ENCODE measurements around the gene HTR7. TPM values are rescaled to one million over a fixed set of nuclear protein-coding genes. Genes with fewer than 3 reads are reported as not detected.
A peak's percentile ranks its signal among the peaks of the same experiment; 100 is the strongest.

HTR7 gene
- total RNA-seq, 2 experiments from 2014 or later = not detected

DNA sequence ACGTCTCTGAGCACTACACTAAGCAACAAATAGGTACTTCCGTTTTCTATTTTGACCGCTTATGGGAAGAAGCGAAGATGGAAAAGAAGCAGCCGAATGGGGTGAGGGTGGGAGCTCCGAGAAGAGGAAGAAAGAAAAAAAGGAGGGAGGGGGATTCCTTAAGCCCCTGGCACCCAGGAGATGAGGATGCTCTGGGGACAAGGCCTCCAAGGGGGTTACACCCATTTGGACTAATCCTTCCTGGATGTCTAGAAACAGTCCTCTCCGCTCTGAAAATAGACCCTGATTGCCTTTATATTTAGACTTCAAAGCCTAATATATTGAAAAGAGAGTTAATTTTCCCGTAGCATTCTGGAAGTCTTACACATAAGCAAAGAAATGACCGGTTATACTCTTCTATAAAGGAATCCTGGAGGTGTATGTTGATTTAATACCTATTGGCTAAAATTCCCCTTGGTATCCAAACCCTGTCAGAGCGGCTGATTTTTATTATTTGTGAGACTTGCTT is 676 bp upstream of the HTR7 start:
- no peaks in the 10 kb centered on the region for H3K9me3 Mint-ChIP-seq (ENCODE audit: insufficient read depth)
- peak overlapping the region; percentile 75 for H3K4me3 Mint-ChIP-seq
- DNase-seq = no peak
- no peaks in the 10 kb centered on the region for H3K36me3 Mint-ChIP-seq (ENCODE audit: low read depth)
- peaks cover 75% of the 10 kb centered on the region for H3K27me3 Mint-ChIP-seq (ENCODE audit: low read depth)
- ATAC-seq = no peak
- no peak overlapping the region for H3K27ac Mint-ChIP-seq
- POLR2A ChIA-PET = no interaction called here
- CTCF ChIA-PET = interaction anchor here (1.1 kb wide), 1 partner anchor 21 kb away, joined by 3 read pairs; no protein-coding TSS in a partner anchor
- H3K4me1 Mint-ChIP-seq (ENCODE audit: low read depth) = peaks cover 9% of the 10 kb centered on the region

DNA sequence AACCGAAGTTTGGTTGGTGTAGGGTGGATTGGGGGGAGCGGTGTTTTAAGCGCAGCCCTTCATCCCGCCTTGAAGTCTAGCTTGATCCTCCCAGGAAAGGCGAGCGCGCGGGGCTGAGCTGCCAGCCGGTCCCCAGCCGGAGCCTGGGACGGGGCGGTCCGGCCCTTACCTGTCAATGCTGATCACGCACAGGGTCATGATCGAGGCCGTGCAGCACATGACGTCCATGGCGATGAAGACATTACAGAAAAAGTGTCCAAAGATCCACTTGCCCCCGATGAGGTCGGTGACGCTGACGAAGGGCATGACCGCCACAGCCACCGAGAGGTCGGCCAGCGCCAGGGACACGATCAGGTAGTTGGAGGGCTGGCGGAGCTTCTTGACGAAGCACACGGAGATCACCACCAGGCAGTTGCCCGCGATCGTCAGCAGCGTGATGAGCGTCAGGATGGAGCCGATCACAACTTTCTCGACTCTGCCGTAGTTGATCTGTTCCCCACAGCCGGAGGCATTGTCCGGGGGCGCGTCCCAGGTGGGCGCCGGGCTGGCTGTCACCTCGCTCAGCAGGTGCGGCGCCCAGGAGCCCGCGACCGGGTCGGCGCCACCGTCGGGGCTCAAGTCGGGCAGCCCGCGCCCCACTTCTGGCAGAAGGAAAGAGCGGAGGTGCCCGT is 740 bp downstream of the HTR7 start:
- no peak for DNase-seq
- no peak overlapping the region for H3K27ac Mint-ChIP-seq

DNA sequence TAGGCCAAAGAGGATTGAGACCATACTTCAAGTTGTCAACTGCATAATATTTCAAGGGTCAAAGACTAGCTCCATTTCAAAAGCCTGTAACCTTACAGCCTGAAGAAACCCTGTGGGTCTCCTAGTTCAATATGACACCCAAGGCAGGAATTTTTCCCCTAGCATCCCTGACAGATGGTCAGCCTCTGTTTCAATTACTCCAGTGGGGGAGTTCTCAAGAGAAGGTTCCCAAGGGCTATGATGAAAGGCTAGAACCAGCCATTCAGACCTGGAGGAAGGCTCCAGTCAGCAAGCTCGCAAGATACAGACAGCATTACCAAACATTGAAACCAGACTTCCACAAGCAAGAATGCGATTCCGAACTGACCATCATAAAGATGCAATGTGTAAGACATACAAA is 1.6 kb downstream of the HTR7 start:
- Mint-ChIP-seq H3K4me3 (no peak overlapping the region), H3K36me3 (ENCODE audit: low read depth) (no peaks in the 10 kb centered on the region), H3K4me1 (ENCODE audit: low read depth) (peaks cover 9% of the 10 kb centered on the region), H3K27ac (no peak overlapping the region), H3K9me3 (ENCODE audit: insufficient read depth) (peaks cover 3% of the 10 kb centered on the region), H3K27me3 (ENCODE audit: low read depth) (peaks cover 62% of the 10 kb centered on the region)
- DNase-seq = no peak
- no peak for ATAC-seq
- ChIA-PET CTCF (interaction anchor here (1.4 kb wide), 1 partner anchor 9 kb away, joined by 5 read pairs; no protein-coding TSS in a partner anchor), POLR2A (no interaction called here)

More for the DNA sequence above, 740 bp downstream of the HTR7 start:
- Mint-ChIP-seq H3K4me1 (ENCODE audit: low read depth) (peaks cover 9% of the 10 kb centered on the region), H3K4me3 (peak overlapping the region; percentile 75), H3K36me3 (ENCODE audit: low read depth) (no peaks in the 10 kb centered on the region), H3K27me3 (ENCODE audit: low read depth) (peaks cover 66% of the 10 kb centered on the region), H3K9me3 (ENCODE audit: insufficient read depth) (no peaks in the 10 kb centered on the region)
- peak; percentile 34 for ATAC-seq
- CTCF ChIA-PET = interaction anchor here (1.0 to 1.4 kb wide), 3 partner anchors 9 to 112 kb away, joined by 3 to 5 read pairs (median 4); no protein-coding TSS in a partner anchor
- POLR2A ChIA-PET = no interaction called here

DNA sequence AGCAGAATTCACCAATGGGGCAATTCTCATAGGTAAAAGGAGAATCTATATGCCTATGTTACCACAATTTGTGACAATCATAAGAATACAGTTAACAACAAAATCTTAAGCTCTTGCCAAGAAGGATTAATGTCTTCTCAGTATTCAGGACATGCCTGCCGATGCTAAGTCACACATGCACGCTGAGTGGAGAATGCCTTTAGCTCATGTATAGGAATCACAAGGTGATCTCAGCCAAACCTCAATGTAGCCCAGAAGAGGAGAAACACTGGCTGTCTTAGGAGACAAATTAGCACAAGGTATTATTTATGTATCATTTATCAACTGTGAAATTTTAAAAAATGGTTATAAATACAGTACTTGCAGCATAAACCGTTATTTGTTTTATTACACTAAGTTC is 2.7 kb downstream of the HTR7 start:
- no peak for ATAC-seq
- H3K36me3 Mint-ChIP-seq (ENCODE audit: low read depth) = peaks cover 5% of the 10 kb centered on the region
- H3K4me3 Mint-ChIP-seq = no peak overlapping the region
- H3K9me3 Mint-ChIP-seq (ENCODE audit: insufficient read depth) = peaks cover 13% of the 10 kb centered on the region
- no peak overlapping the region for H3K27ac Mint-ChIP-seq
- ChIA-PET POLR2A (no interaction called here), CTCF (interaction anchor here (1.0 to 1.4 kb wide), 2 partner anchors 11 to 12 kb away, joined by 4 to 5 read pairs; no protein-coding TSS in a partner anchor)
- H3K4me1 Mint-ChIP-seq (ENCODE audit: low read depth) = peaks cover 11% of the 10 kb centered on the region
- DNase-seq = no peak
- peaks cover 54% of the 10 kb centered on the region for H3K27me3 Mint-ChIP-seq (ENCODE audit: low read depth)

DNA sequence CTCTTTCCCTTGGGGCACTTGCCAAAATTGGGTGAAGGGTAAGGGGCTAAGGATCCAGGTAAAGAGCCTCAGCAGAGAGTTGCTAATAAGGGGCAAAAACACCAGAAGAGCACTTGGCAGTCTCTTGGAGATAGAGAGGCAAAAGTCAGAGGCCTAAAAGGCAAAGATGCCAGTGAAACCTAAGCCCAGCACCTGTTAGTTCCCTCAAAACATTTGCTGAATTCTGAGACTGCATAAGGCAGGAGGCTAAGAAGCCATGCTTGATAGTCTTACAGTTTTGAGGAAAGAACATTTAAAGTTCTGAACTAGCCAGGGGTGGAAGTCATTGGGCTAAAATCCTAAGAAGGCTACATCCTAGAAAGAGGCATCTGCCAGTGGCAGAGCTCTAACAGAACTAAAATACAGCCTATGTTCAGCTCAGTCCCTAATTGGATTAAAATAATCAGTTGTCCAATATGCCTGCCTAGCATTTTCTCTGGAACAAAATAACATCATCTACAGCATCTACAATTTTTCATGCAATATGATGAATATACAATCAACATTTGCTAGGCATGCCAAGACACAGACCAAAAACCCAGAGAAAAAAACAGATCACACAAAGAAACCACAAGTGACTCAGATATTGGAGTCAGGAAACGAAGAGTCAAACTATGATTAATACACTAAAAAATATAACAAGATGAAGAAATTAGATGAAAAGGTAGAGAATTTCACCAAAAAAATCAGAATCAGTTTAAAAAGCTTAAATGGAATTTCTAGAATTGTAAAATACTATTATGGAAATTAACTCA is 7.7 kb downstream of the HTR7 start:
- ChIA-PET POLR2A (no interaction called here), CTCF (no interaction called here)
- DNase-seq (no peak), ATAC-seq (no peak)
- Mint-ChIP-seq H3K27ac (no peak overlapping the region), H3K9me3 (ENCODE audit: insufficient read depth) (peaks cover 13% of the 10 kb centered on the region), H3K27me3 (ENCODE audit: low read depth) (peaks cover 20% of the 10 kb centered on the region), H3K36me3 (ENCODE audit: low read depth) (peaks cover 5% of the 10 kb centered on the region), H3K4me3 (no peak overlapping the region), H3K4me1 (ENCODE audit: low read depth) (peaks cover 3% of the 10 kb centered on the region)

DNA sequence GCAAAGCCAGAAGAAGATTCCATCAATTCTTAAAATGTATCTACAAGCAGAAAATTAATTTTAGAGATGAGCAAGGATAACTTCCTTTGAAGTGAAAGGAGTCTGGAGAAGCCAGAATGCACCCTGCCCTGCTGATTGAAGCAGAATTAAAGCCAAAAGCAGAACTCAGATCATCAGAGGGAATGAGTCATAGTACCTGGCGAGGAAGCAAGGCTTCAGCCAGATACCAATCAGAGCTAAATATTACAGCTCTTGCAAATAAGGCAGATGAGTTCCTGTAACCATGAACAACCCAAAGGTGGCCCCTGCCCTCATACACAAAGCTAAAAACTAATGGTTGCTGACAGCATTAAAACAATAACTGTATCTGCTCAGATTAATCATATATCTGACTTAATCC is 10.4 kb downstream of the HTR7 start:
- peaks cover 5% of the 10 kb centered on the region for H3K36me3 Mint-ChIP-seq (ENCODE audit: low read depth)
- CTCF ChIA-PET = no interaction called here
- DNase-seq = no peak
- H3K27ac Mint-ChIP-seq = no peak overlapping the region
- H3K4me1 Mint-ChIP-seq (ENCODE audit: low read depth) = peaks cover 3% of the 10 kb centered on the region
- no peak for ATAC-seq
- no peak overlapping the region for H3K4me3 Mint-ChIP-seq
- POLR2A ChIA-PET = interaction anchor here (0.6 to 0.9 kb wide), 2 partner anchors 24 to 89 kb away, joined by 3 to 4 read pairs; partner anchors contain the start of gene RPP30
- peaks cover 13% of the 10 kb centered on the region for H3K9me3 Mint-ChIP-seq (ENCODE audit: insufficient read depth)
- H3K27me3 Mint-ChIP-seq (ENCODE audit: low read depth) = peaks cover 15% of the 10 kb centered on the region

DNA sequence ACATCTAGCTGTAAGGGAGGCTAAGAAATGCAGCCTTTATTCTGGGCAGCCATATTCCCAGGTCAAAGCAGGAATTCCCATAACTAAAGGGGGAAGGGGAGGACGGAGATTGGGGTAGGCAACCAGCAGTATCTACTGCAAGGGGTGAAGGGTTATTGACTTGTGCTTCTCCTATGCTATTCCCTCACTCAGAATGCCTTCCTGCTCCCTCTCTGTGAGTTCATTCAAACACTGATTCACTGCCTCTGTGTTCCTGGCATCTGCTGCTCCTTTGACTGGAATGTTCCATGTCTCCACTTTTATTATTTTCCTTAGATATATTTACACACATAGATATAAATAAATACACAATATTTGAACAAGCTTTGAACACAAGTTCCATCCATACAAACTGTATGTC is 11.1 kb downstream of the HTR7 start:
- H3K9me3 Mint-ChIP-seq (ENCODE audit: insufficient read depth) = peaks cover 12% of the 10 kb centered on the region
- ChIA-PET POLR2A (interaction anchor here (0.6 kb wide), 1 partner anchor 88 kb away, joined by 3 read pairs; no protein-coding TSS in a partner anchor), CTCF (interaction anchor here (0.9 kb wide), 1 partner anchor 16 kb away, joined by 3 read pairs; no protein-coding TSS in a partner anchor)
- ATAC-seq (no peak), DNase-seq (no peak)
- H3K4me3 Mint-ChIP-seq = no peak overlapping the region
- H3K36me3 Mint-ChIP-seq (ENCODE audit: low read depth) = peaks cover 5% of the 10 kb centered on the region
- H3K4me1 Mint-ChIP-seq (ENCODE audit: low read depth) = peaks cover 3% of the 10 kb centered on the region
- no peak overlapping the region for H3K27ac Mint-ChIP-seq
- H3K27me3 Mint-ChIP-seq (ENCODE audit: low read depth) = peaks cover 15% of the 10 kb centered on the region

DNA sequence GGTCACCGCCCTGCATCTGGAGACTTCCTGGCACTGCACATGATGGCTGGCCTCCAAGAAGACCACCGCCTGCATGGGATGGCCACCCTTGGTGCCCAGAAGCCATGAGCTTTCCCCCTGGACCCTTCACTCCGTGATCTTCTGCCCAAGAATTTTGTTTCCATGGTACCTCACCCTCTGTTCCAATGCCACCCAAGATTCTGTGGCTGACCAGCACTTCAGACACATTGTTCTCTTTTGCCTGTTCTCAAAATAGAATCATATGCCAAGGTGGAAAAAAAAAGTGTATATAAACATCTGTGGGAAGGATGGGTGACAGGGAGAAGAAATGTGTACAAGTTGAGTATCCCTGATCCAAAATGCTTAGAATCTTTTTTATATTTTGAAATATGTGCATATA is 12.1 kb downstream of the HTR7 start:
- ATAC-seq (no peak), DNase-seq (no peak)
- Mint-ChIP-seq H3K27ac (no peak overlapping the region), H3K27me3 (ENCODE audit: low read depth) (peaks cover 13% of the 10 kb centered on the region), H3K36me3 (ENCODE audit: low read depth) (peaks cover 2% of the 10 kb centered on the region), H3K4me3 (no peak overlapping the region), H3K4me1 (ENCODE audit: low read depth) (peaks cover 3% of the 10 kb centered on the region), H3K9me3 (ENCODE audit: insufficient read depth) (peaks cover 6% of the 10 kb centered on the region)
- ChIA-PET POLR2A (no interaction called here), CTCF (no interaction called here)

DNA sequence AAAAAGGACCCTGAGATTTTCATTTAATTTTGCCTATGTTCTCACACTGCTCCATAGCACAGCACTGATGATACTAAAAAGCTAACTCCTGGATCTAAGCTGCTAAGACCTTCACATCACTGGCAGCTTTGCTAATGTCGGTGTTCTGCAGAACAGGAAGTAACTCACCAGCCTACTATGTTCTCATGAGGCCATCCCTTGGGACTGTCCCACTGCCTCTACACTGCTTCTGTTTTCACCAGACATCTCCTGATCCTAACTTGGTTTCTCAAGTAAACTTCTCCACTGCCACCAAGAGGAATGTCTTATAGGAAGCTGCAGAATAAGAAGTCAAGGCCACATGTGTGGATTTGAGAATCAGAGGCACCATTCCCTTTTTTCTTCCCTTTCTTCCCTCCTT is 15.1 kb downstream of the HTR7 start:
- no peaks in the 10 kb centered on the region for H3K9me3 Mint-ChIP-seq (ENCODE audit: insufficient read depth)
- H3K4me3 Mint-ChIP-seq = no peak overlapping the region
- ChIA-PET CTCF (interaction anchor here (1.0 kb wide), 1 partner anchor 13 kb away, joined by 4 read pairs; no protein-coding TSS in a partner anchor), POLR2A (interaction anchor here (0.6 kb wide), 1 partner anchor 75 kb away, joined by 3 read pairs; no protein-coding TSS in a partner anchor)
- no peak for ATAC-seq
- no peak for DNase-seq
- peaks cover 18% of the 10 kb centered on the region for H3K27me3 Mint-ChIP-seq (ENCODE audit: low read depth)
- no peak overlapping the region for H3K27ac Mint-ChIP-seq
- H3K36me3 Mint-ChIP-seq (ENCODE audit: low read depth) = no peaks in the 10 kb centered on the region
- no peaks in the 10 kb centered on the region for H3K4me1 Mint-ChIP-seq (ENCODE audit: low read depth)

DNA sequence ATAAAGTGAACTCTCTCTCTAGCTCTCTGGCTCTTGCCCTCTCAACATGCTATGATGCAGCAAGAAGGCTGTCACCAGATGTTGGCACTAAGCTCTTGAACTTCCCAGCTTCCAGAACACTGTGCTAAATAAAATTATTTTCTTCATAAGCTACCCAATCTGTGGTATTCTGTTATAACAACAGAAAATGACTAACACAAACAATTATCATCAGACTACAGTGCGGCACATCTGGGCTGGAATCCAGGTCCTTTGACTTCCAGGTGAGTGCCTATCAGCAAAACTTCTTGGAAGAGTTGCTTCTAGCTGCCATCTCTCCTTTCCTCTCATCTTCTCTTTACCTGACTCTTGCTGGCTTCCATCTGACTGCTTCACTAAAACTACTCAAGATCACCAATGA is 20.4 kb downstream of the HTR7 start:
- H3K9me3 Mint-ChIP-seq (ENCODE audit: insufficient read depth) = no peaks in the 10 kb centered on the region
- H3K4me3 Mint-ChIP-seq = no peak overlapping the region
- ATAC-seq (no peak), DNase-seq (no peak)
- no peaks in the 10 kb centered on the region for H3K36me3 Mint-ChIP-seq (ENCODE audit: low read depth)
- H3K27me3 Mint-ChIP-seq (ENCODE audit: low read depth) = peaks cover 5% of the 10 kb centered on the region
- POLR2A ChIA-PET = no interaction called here
- H3K27ac Mint-ChIP-seq = no peak overlapping the region
- CTCF ChIA-PET = no interaction called here
- no peaks in the 10 kb centered on the region for H3K4me1 Mint-ChIP-seq (ENCODE audit: low read depth)

DNA sequence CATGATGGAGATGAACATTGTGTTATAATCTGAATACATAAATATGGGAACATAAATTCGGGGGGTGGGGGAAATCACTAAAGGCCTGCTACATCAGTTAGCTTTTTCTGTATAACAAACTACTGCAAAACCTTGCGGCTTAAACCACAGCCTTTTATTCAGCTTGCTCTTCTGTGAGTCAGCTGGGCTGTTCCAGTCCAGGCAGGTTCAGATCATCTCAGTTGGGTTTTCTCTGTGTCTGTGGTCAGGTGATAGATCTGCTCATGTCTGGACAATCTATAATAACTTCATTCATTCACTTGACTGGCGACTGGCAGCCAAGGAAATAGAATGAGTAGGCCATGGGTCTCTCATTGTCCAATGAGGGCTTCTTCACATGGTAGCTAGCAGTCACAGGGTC is 23.5 kb downstream of the HTR7 start:
- POLR2A ChIA-PET = no interaction called here
- DNase-seq (no peak), ATAC-seq (no peak)
- Mint-ChIP-seq H3K4me3 (no peak overlapping the region), H3K27me3 (ENCODE audit: low read depth) (peaks cover 2% of the 10 kb centered on the region), H3K27ac (no peak overlapping the region), H3K9me3 (ENCODE audit: insufficient read depth) (no peaks in the 10 kb centered on the region), H3K36me3 (ENCODE audit: low read depth) (no peaks in the 10 kb centered on the region), H3K4me1 (ENCODE audit: low read depth) (no peaks in the 10 kb centered on the region)
- CTCF ChIA-PET = no interaction called here

DNA sequence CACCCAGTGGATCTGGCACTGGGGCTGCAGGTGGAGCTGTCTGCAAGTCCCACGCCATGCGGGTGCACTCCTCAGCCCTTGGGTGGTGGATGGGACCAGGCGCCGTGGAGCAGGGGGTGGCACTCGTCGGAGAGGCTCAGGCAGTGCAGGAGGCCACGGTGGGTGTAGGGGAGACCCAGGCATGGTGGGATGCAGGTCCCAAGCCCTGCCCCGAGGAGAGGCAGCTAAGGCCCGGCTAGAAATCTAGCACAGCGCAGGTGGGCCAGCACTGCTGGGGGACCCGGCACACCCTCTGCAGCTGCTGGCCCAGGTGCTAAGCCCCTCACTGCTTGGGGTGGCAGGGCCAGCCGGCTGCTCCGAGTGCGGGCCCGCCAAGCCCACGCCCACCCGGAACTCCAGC is 25.7 kb downstream of the HTR7 start:
- ChIA-PET POLR2A (no interaction called here), CTCF (no interaction called here)
- H3K4me3 Mint-ChIP-seq = no peak overlapping the region
- DNase-seq = no peak
- no peak for ATAC-seq
- no peaks in the 10 kb centered on the region for H3K9me3 Mint-ChIP-seq (ENCODE audit: insufficient read depth)
- peaks cover 9% of the 10 kb centered on the region for H3K27me3 Mint-ChIP-seq (ENCODE audit: low read depth)
- H3K36me3 Mint-ChIP-seq (ENCODE audit: low read depth) = no peaks in the 10 kb centered on the region
- H3K4me1 Mint-ChIP-seq (ENCODE audit: low read depth) = no peaks in the 10 kb centered on the region
- H3K27ac Mint-ChIP-seq = no peak overlapping the region

Data from activated CD8-positive, alpha-beta T cell treated with anti-CD3 and anti-CD28 coated beads, Interleukin-2, amount 10 ng/mL, durations not matched to agents 7 days and 5 days (primary cell).